A673 (cell line): ENCODE data around the gene SAMD14.

ENCODE experiments used
- EZH2 ChIP-seq: fragments of 200-600 bp; sonication (generic); IDR thresholded peaks from 2 replicates; pipeline ENCODE4 v1.6.1; 2017; ENCODE audit warnings: borderline replicate concordance, low read depth, mild to moderate bottlenecking, mixed read lengths, antibody characterized with exemption, low read length; ENCODE audit not compliant: poor library complexity, severe bottlenecking
- TF ChIP-seq, protein P1 (sequence below): fragments of 300-800, 200-600 bp; sonication (generic); conservative IDR thresholded peaks from 2 replicates; pipeline ENCODE4 v1.5.1; 2017; ENCODE audit warnings: low read depth, mild to moderate bottlenecking, antibody characterized with exemption, low read length, moderate library complexity, mixed read lengths

DNA sequence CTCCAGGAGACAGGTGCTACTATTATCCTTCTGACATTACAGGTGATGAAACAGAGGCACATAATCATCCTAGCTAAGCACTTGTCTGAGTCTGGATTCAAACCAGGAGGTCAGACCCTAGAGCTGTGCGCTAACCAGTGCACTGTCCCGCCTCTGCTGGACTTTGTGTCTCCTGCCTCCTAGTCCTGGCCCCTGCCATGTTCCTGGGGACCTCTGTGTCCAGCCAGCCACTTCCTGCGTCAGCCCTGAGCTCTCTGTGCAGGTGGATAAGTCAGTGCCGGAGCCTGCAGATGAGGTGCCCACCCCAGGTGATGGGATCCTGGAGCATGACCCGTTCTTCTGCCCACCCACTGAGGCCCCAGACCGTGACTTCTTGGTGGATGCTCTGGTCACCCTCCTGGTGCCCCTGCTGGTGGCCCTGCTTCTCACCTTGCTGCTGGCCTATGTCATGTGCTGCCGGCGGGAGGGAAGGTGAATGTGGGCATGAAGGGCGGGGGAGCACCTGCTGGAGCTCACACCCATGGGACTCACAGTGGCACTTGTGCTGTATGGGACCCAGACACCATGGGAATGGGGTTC is 40.0 kb upstream of the SAMD14 start:
- TF ChIP-seq, protein P1, sequence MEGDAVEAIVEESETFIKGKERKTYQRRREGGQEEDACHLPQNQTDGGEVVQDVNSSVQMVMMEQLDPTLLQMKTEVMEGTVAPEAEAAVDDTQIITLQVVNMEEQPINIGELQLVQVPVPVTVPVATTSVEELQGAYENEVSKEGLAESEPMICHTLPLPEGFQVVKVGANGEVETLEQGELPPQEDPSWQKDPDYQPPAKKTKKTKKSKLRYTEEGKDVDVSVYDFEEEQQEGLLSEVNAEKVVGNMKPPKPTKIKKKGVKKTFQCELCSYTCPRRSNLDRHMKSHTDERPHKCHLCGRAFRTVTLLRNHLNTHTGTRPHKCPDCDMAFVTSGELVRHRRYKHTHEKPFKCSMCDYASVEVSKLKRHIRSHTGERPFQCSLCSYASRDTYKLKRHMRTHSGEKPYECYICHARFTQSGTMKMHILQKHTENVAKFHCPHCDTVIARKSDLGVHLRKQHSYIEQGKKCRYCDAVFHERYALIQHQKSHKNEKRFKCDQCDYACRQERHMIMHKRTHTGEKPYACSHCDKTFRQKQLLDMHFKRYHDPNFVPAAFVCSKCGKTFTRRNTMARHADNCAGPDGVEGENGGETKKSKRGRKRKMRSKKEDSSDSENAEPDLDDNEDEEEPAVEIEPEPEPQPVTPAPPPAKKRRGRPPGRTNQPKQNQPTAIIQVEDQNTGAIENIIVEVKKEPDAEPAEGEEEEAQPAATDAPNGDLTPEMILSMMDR: no peak
- TF ChIP-seq EZH2: no peak
